ENCODE data around the gene HNRNPC. TPM values are rescaled to one million over a fixed set of nuclear protein-coding genes. Genes with fewer than 3 reads are reported as not detected.

HNRNPC gene
- 1,000 to 10,000 TPM in 1 of 2 donors, 100 to 1,000 TPM in 1; 751 to 1,003 TPM for total RNA-seq
- 966 TPM for polyA plus RNA-seq (2013, experiment 1 of 2)
- polyA plus RNA-seq (2013, experiment 2 of 2) = 842 TPM
- long read RNA-seq, experiment 1, full-length matches to known transcripts = 85 of 366 reads
- long read RNA-seq, experiment 1, partial matches to known transcripts = 154 of 366 reads
- long read RNA-seq, experiment 1, other reads (novel, unspliced or antisense) = 127 of 366 reads
- long read RNA-seq, experiment 2, transcript HNRNPC-222 (9 exons, 1,658 nt) = minor isoform, 10 of 903 reads
- long read RNA-seq, experiment 2, transcript HNRNPC-230 (8 exons, 1,371 nt) = minor isoform, 59 of 903 reads
- long read RNA-seq, experiment 2, transcript HNRNPC-205 (9 exons, 1,375 nt) = major isoform, 328 of 903 reads
- long read RNA-seq, experiment 2, transcript HNRNPC-211 (9 exons, 1,784 nt) = minor isoform, 29 of 903 reads
- long read RNA-seq, experiment 2, partial matches to known transcripts = 47 of 903 reads
- long read RNA-seq, experiment 2, other reads (novel, unspliced or antisense) = 420 of 903 reads
- long read RNA-seq, experiment 3, transcript HNRNPC-222 (9 exons, 1,658 nt) = minor isoform, 29 of 1,539 reads
- long read RNA-seq, experiment 3, transcript HNRNPC-205 (9 exons, 1,375 nt) = major isoform, 714 of 1,539 reads
- long read RNA-seq, experiment 3, transcript HNRNPC-211 (9 exons, 1,784 nt) = minor isoform, 123 of 1,539 reads
- long read RNA-seq, experiment 3, transcript HNRNPC-230 (8 exons, 1,371 nt) = minor isoform, 109 of 1,539 reads
- long read RNA-seq, experiment 3, partial matches to known transcripts = 50 of 1,539 reads
- long read RNA-seq, experiment 3, other reads (novel, unspliced or antisense) = 497 of 1,539 reads
- long read RNA-seq, experiment 4, transcript HNRNPC-230 (8 exons, 1,371 nt) = minor isoform, 136 of 1,904 reads
- long read RNA-seq, experiment 4, transcript HNRNPC-211 (9 exons, 1,784 nt) = minor isoform, 92 of 1,904 reads
- long read RNA-seq, experiment 4, transcript HNRNPC-222 (9 exons, 1,658 nt) = minor isoform, 30 of 1,904 reads
- long read RNA-seq, experiment 4, transcript HNRNPC-205 (9 exons, 1,375 nt) = major isoform, 678 of 1,904 reads
- long read RNA-seq, experiment 4, partial matches to known transcripts = 299 of 1,904 reads
- long read RNA-seq, experiment 4, other reads (novel, unspliced or antisense) = 648 of 1,904 reads

DNA sequence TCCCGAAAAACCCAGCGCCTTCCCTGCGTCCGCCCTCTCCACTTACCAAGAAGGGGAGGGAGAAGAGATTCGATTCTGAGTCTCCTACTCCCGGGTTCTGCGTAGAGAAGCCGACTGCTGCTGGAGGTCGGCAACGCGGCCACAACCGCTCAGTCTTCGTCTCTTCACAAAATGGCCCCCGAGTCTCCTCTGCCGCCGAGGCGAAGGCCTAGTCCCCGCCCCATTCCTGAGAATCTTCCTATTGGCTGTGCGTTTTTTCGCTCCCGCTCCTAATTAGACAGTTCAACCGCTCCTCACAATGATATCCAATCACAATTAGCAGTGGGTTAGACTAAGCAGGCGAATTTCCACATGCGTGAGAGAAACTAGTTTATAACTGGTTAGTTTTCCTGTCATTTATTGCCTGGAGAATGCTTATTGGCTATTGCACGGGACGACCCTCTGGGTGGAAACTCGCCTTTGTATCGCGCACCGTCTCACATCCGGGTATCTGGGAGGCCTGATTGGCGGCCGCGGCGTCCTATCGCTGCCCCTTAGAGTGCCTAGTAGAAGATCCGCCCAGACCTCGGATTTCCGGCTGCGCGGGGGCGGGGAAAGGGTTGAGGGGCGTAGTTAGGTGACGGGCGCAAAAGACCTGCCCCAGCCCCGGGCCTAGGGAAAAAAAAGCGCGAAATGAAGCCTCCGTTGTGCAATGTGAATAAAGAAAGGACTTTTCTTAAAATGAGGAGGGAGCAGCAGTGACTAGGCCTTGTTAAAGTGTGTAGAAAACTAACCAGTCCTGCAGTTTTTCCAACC lies at the start of gene HNRNPC:
Gene HNRNPC (minus strand): TSS at position 191 of the 795 bp plus-strand sequence. CDS start 35,249 bp downstream, outside the sequence.
- H3K27me3 Mint-ChIP-seq (ENCODE audit: insufficient read depth) = no peaks in the 10 kb centered on the region
- peak; percentile 100 for DNase-seq
- Histone ChIP-seq H3K4me3 (ENCODE audit: low read length) (peak within 1 kb of the TSS; percentile 97), H3K36me3 (ENCODE audit: control insufficient read depth, insufficient read depth, low read length) (peaks cover 40% of the 10 kb centered on the region), H3K27me3 (ENCODE audit: control insufficient read depth, insufficient read depth, low read length, poor library complexity, severe bottlenecking) (no peaks in the 10 kb centered on the region), H3K27ac (ENCODE audit: low read depth, low read length) (peak within 1 kb of the TSS; percentile 93), H3K9me3 (ENCODE audit: control insufficient read depth, low read length) (no peaks in the 10 kb centered on the region), H3K9ac (ENCODE audit: extremely low read depth, low read length, poor library complexity, severe bottlenecking) (peak within 1 kb of the TSS; percentile 100), H3K4me1 (ENCODE audit: control insufficient read depth, insufficient read depth, low read length) (peaks cover 3% of the 10 kb centered on the region)
- no peaks in the 10 kb centered on the region for H3K9me3 Mint-ChIP-seq
- peaks cover 22% of the 10 kb centered on the region for H3K4me1 Mint-ChIP-seq
- peak within 1 kb of the TSS; percentile 100 for H3K27ac Mint-ChIP-seq
- TF ChIP-seq, protein P1, sequence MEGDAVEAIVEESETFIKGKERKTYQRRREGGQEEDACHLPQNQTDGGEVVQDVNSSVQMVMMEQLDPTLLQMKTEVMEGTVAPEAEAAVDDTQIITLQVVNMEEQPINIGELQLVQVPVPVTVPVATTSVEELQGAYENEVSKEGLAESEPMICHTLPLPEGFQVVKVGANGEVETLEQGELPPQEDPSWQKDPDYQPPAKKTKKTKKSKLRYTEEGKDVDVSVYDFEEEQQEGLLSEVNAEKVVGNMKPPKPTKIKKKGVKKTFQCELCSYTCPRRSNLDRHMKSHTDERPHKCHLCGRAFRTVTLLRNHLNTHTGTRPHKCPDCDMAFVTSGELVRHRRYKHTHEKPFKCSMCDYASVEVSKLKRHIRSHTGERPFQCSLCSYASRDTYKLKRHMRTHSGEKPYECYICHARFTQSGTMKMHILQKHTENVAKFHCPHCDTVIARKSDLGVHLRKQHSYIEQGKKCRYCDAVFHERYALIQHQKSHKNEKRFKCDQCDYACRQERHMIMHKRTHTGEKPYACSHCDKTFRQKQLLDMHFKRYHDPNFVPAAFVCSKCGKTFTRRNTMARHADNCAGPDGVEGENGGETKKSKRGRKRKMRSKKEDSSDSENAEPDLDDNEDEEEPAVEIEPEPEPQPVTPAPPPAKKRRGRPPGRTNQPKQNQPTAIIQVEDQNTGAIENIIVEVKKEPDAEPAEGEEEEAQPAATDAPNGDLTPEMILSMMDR (conservative IDR thresholded peaks at IDR 0.05) = no peak
- H3K4me3 Mint-ChIP-seq = peak within 1 kb of the TSS; percentile 96
- 0 to 1% methylated on average over 24 to 49 of the region's 49 CpGs for WGBS, 2 experiments (ENCODE audit: insufficient coverage in 1 of 2, insufficient read length in 1 of 2)
- peaks cover 42% of the 10 kb centered on the region for H3K36me3 Mint-ChIP-seq (ENCODE audit: low read depth)

DNA sequence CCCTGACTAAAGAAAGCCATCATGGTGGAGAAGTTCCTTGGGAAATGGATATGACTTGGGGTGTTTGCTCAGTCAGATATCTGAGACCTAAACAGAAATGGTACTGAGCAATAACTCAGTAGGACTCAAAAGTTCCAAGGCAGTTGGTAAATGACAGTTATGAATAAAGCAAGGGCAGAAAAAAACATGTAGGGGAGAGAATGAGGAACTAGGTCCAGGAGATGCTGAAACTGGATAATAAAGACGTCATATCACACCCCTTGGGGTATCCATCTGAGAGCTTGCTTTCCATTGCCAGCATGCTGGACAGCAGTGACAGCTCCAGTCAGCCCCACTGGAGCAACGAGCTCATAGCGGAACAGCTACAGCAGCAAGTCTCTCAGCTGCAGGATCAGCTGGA lies 48.2 kb upstream of the HNRNPC start:
- 72 to 84% methylated on average over 3 of the region's 3 CpGs for WGBS, 2 experiments (ENCODE audit: insufficient coverage in 1 of 2, insufficient read length in 1 of 2)
- no peak overlapping the region for H3K4me3 Mint-ChIP-seq
- peak; percentile 48 for DNase-seq

More for the DNA sequence above, 48.2 kb upstream of the HNRNPC start:
- no peaks in the 10 kb centered on the region for H3K4me1 ChIP-seq (ENCODE audit: control insufficient read depth, insufficient read depth, low read length)
- no peaks in the 10 kb centered on the region for H3K9me3 ChIP-seq (ENCODE audit: control insufficient read depth, low read length)
- no peak overlapping the region for H3K9ac ChIP-seq (ENCODE audit: extremely low read depth, low read length, poor library complexity, severe bottlenecking)
- peaks cover 8% of the 10 kb centered on the region for H3K4me1 Mint-ChIP-seq
- no peak overlapping the region for H3K27ac Mint-ChIP-seq
- TF ChIP-seq, protein P1 (conservative IDR thresholded peaks at IDR 0.05) = no peak
- H3K36me3 ChIP-seq (ENCODE audit: control insufficient read depth, insufficient read depth, low read length) = no peaks in the 10 kb centered on the region
- H3K9me3 Mint-ChIP-seq = no peaks in the 10 kb centered on the region
- no peaks in the 10 kb centered on the region for H3K27me3 ChIP-seq (ENCODE audit: control insufficient read depth, insufficient read depth, low read length, poor library complexity, severe bottlenecking)
- H3K4me3 ChIP-seq (ENCODE audit: low read length) = no peak overlapping the region
- peaks cover 9% of the 10 kb centered on the region for H3K27me3 Mint-ChIP-seq (ENCODE audit: insufficient read depth)
- no peaks in the 10 kb centered on the region for H3K36me3 Mint-ChIP-seq (ENCODE audit: low read depth)
- H3K27ac ChIP-seq (ENCODE audit: low read depth, low read length) = no peak overlapping the region
